Hepatocyte (in vitro differentiated cells): ENCODE measurements around the gene NAT10. TPM values are rescaled to one million over a fixed set of nuclear protein-coding genes. Genes with fewer than 3 reads are reported as not detected.

Experiments used
- DNase-seq: peaks from one replicate; pipeline ENCODE4 v3.0.0-alpha.2; 2016; ENCODE audit warnings: low spot score
- H2AFZ ChIP-seq: fragments of 200-600 bp; sonication (generic); 2 replicates; pipeline ENCODE4 v1.6.0; 2016; ENCODE audit warnings: antibody characterized with exemption, mild to moderate bottlenecking
- H3K27ac ChIP-seq: fragments of 200-600 bp; sonication (generic); 2 replicates; pipeline ENCODE4 v1.5.1; 2016; ENCODE audit warnings: mild to moderate bottlenecking
- H3K27me3 ChIP-seq: fragments of 200-600 bp; sonication (generic); 2 replicates; pipeline ENCODE4 v1.6.1; 2016
- H3K36me3 ChIP-seq: fragments of 200-600 bp; sonication (generic); replicated peaks from 2 replicates; pipeline ENCODE4 v1.5.1; 2016; ENCODE audit warnings: low read depth; ENCODE audit not compliant: insufficient read depth
- H3K4me1 ChIP-seq: fragments of 200-600 bp; sonication (generic); 2 replicates; pipeline ENCODE4 v1.5.1; 2016; ENCODE audit warnings: mild to moderate bottlenecking, moderate library complexity; ENCODE audit not compliant: insufficient read depth
- H3K4me2 ChIP-seq: fragments of 200-600 bp; sonication (generic); 2 replicates; pipeline ENCODE4 v1.6.0; 2016
- H3K4me3 ChIP-seq: fragments of 200-600 bp; sonication (generic); 2 replicates; pipeline ENCODE4 v1.5.1; 2016; ENCODE audit warnings: mild to moderate bottlenecking
- H3K79me2 ChIP-seq: fragments of 200-600 bp; sonication (generic); 2 replicates; pipeline ENCODE4 v1.6.0; 2017; ENCODE audit warnings: mild to moderate bottlenecking
- H3K9me2 ChIP-seq: fragments of 200-600 bp; sonication (generic); replicated peaks from 2 replicates; pipeline ENCODE4 v1.6.0; 2017; ENCODE audit warnings: mild to moderate bottlenecking; ENCODE audit not compliant: insufficient read depth
- H3K9me3 ChIP-seq: fragments of 200-600 bp; sonication (generic); 2 replicates; pipeline ENCODE4 v1.5.1; 2016; ENCODE audit warnings: low read depth, mild to moderate bottlenecking
- H4K20me1 ChIP-seq: fragments of 200-600 bp; sonication (generic); 2 replicates; pipeline ENCODE4 v1.6.0; 2016; ENCODE audit warnings: mild to moderate bottlenecking; ENCODE audit not compliant: insufficient read depth, poor library complexity, severe bottlenecking
- CTCF ChIP-seq: fragments of 200-600 bp; sonication (generic); IDR thresholded peaks from 2 replicates; pipeline ENCODE4 v1.5.1; 2016; ENCODE audit warnings: antibody characterized with exemption, mild to moderate bottlenecking; ENCODE audit not compliant: poor library complexity
- EZH2 ChIP-seq: fragments of 200-600 bp; sonication (generic); IDR thresholded peaks from 2 replicates; pipeline ENCODE4 v1.6.1; 2016; ENCODE audit warnings: antibody characterized with exemption, mild to moderate bottlenecking, borderline replicate concordance
- EZH2phosphoT487 ChIP-seq: fragments of 200-600 bp; sonication (generic); IDR thresholded peaks from one replicate; pipeline ENCODE4 v1.6.1; 2018; ENCODE audit warnings: antibody characterized with exemption, mild to moderate bottlenecking, low read depth, moderate library complexity; ENCODE audit not compliant: unreplicated experiment, severe bottlenecking
- WGBS: methylation state at CpG from one replicate; pipeline ENCODE4 v1.1.6; 2016; ENCODE audit warnings: low lambda C conversion rate; ENCODE audit errors: missing lambda C conversion rate; 5-methylcytosine and 5-hydroxymethylcytosine counted together
- polyA plus RNA-seq: library from polyadenylated mRNA; unstranded; fragments of >200 nt; fragmentation: Nextera tagmentation; extraction: Ambion mirVana; gene quantifications from 2 replicates; pipeline ENCODE4 v1.2.1, GENCODE V29; 2016
- total RNA-seq: library from RNA; depleted of rRNA; stranded (reverse); fragments of >200 nt; gene quantifications from 2 replicates; pipeline ENCODE4 v1.2.3, GENCODE V29; 2014

Gene NAT10
- total RNA-seq (20.5 and 27.6 TPM in 2 replicates), polyA plus RNA-seq (18.3 and 21.6 TPM in 2 replicates)

- Histone ChIP-seq H2AFZ (peak within 1 kb of the TSS; percentile 73), H3K36me3 (no peaks in the 10 kb centered on the region)
- under 1% methylated on average over 54 of the region's 55 CpGs for WGBS
Observed at GRCh38 chr11:34105079-34105956, at the start of gene NAT10. NAT10 (plus strand) TSS chr11:34105629; CDS start chr11:34108226, 2,597 bp downstream.

GRCh38 chr11:34056672-34057071 lies 48.8 kb upstream of the NAT10 start:
- Histone ChIP-seq H3K9me3 (no peaks in the 10 kb centered on the region), H2AFZ (no peak overlapping the region), H3K4me1 (peaks cover 26% of the 10 kb centered on the region), H3K27ac (no peak overlapping the region), H3K79me2 (peaks cover 95% of the 10 kb centered on the region), H3K36me3 (no peaks in the 10 kb centered on the region), H3K9me2 (no peaks in the 10 kb centered on the region), H3K27me3 (no peaks in the 10 kb centered on the region), H4K20me1 (peaks cover 83% of the 10 kb centered on the region), H3K4me3 (no peak overlapping the region), H3K4me2 (peak overlapping the region; percentile 84)
- WGBS = 28% methylated on average over 2 of the region's 2 CpGs
- no peak for DNase-seq
- TF ChIP-seq EZH2phosphoT487 = no peak
- TF ChIP-seq CTCF = no peak
- no peak for TF ChIP-seq EZH2

More at GRCh38 chr11:34105079-34105956, at the start of gene NAT10:
- H3K4me1 ChIP-seq = peaks cover 16% of the 10 kb centered on the region
- H3K9me3 ChIP-seq = no peaks in the 10 kb centered on the region
- H3K9me2 ChIP-seq = no peaks in the 10 kb centered on the region
- no peaks in the 10 kb centered on the region for H3K27me3 ChIP-seq
- peak within 1 kb of the TSS; percentile 88 for H3K4me2 ChIP-seq
- TF ChIP-seq EZH2 (no peak), CTCF (no peak), EZH2phosphoT487 (no peak)
- H4K20me1 ChIP-seq = no peaks in the 10 kb centered on the region
- peak within 1 kb of the TSS; percentile 65 for H3K4me3 ChIP-seq
- DNase-seq = peak; percentile 99
- peak within 1 kb of the TSS; percentile 95 for H3K27ac ChIP-seq
- peaks cover 28% of the 10 kb centered on the region for H3K79me2 ChIP-seq

GRCh38 chr11:34063061-34063795 lies 42.2 kb upstream of the NAT10 start:
- Histone ChIP-seq H3K9me2 (no peaks in the 10 kb centered on the region), H2AFZ (no peak overlapping the region), H4K20me1 (peaks cover 97% of the 10 kb centered on the region), H3K36me3 (no peaks in the 10 kb centered on the region), H3K27ac (peak overlapping the region; percentile 15), H3K9me3 (no peaks in the 10 kb centered on the region), H3K4me3 (no peak overlapping the region), H3K4me1 (peaks cover 14% of the 10 kb centered on the region), H3K27me3 (no peaks in the 10 kb centered on the region), H3K4me2 (no peak overlapping the region), H3K79me2 (peaks cover 100% of the 10 kb centered on the region)
- TF ChIP-seq CTCF = no peak
- TF ChIP-seq EZH2 = no peak
- no peak for TF ChIP-seq EZH2phosphoT487
- DNase-seq = no peak
- WGBS = 96% methylated on average over 2 of the region's 2 CpGs
